K562 (cell line): ENCODE measurements around the gene HINT3. TPM values are rescaled to one million over a fixed set of nuclear protein-coding genes. Genes with fewer than 3 reads are reported as not detected.

Source experiments
- ARID4B ChIP-seq: sonication (generic); formaldehyde crosslinking; IDR thresholded peaks from 2 replicates; pipeline ENCODE4 v1.8.0; 2022; ENCODE audit warnings: mild to moderate bottlenecking, missing genetic modification reagents
- DPF2 ChIP-seq: fragments of 450-650 bp; IDR thresholded peaks from 2 replicates; pipeline ENCODE4 v1.6.1; 2016
- GABPA ChIP-seq: fragments of 200-800 bp; sonication (Bioruptor generic); conservative IDR thresholded peaks from 2 replicates; pipeline ENCODE4 v1.6.1; 2016; ENCODE audit warnings: low read depth, missing genetic modification characterization, missing compliant biosample characterization
- MTA1 ChIP-seq: fragments of 450-650 bp; IDR thresholded peaks from 2 replicates; pipeline ENCODE4 v1.6.1; 2017; ENCODE audit warnings: borderline replicate concordance
- MTF1 ChIP-seq: fragments of 250-450 bp; sonication (Bioruptor Pico); IDR thresholded peaks from 2 replicates; pipeline ENCODE4 v1.9.0; 2021; ENCODE audit warnings: moderate library complexity, mild to moderate bottlenecking, inconsistent platforms, borderline replicate concordance
- RUNX1 ChIP-seq: sonication (generic); IDR thresholded peaks from 2 replicates; pipeline ENCODE4 v1.6.1; 2016; ENCODE audit warnings: antibody characterized with exemption, low read depth
- STAG1 ChIP-seq: sonication (generic); formaldehyde crosslinking; IDR thresholded peaks from 2 replicates; pipeline ENCODE4 v1.5.0; 2020; ENCODE audit warnings: missing genetic modification reagents, borderline replicate concordance
- TAF15 ChIP-seq: fragments of 200-400 bp; formaldehyde crosslinking; IDR thresholded peaks from 2 replicates; pipeline ENCODE4 v1.6.1; 2017; ENCODE audit warnings: mild to moderate bottlenecking, low read depth, low read length, moderate library complexity
- TSHZ1 ChIP-seq: fragments of 250-450 bp; sonication (Bioruptor Pico); IDR thresholded peaks from 2 replicates; pipeline ENCODE4 v1.4.0; 2020; ENCODE audit warnings: mild to moderate bottlenecking, moderate library complexity
- ZNF354B ChIP-seq: fragments of 250-450 bp; sonication (Bioruptor Pico); IDR thresholded peaks from 2 replicates; pipeline ENCODE4 v1.4.0; 2020
- polyA plus RNA-seq, 8 experiments: library from polyadenylated mRNA; depleted of rRNA in 4 of 8; stranded (reverse) in 5 of 8; unstranded in 3 of 8; fragments of >200 nt; fragmentation: Nextera tagmentation in 2 of 8; fragmentation: Illumina TruSeq in 1 of 8; extraction: Ambion mirVana in 2 of 8; extraction: Trizol in 1 of 8; gene quantifications; 2 replicates each; pipeline versions ENCODE4 v1.2.1 to v1.2.3, GENCODE V29; 2011 to 2014; ENCODE audit warnings: inconsistent platforms in 1 of 8, missing spikeins in 1 of 8
- total RNA-seq, 7 experiments: library from RNA; depleted of rRNA in 6 of 7; stranded (reverse); fragments of >200 nt in 6 of 7; fragmentation: Illumina TruSeq in 2 of 7; extraction: Trizol in 2 of 7; gene quantifications; 2 replicates each; pipeline versions ENCODE4 v1.2.1 to v1.2.3, GENCODE V29; 2011 to 2021; ENCODE audit warnings: low replicate concordance in 1 of 7
- TF ChIP-seq, protein P1 (sequence below): fragments of 250-450 bp; sonication (Bioruptor Pico); IDR thresholded peaks from 2 replicates; pipeline ENCODE4 v1.4.0; 2020

Gene HINT3
- total and polyA plus RNA-seq, 9 of the 15 experiments (the other 6 are each of a cell fraction or from before 2014, with no cell fraction given): 1.4 to 16.6 (median 10.8) TPM

- TF ChIP-seq GABPA (tag) (no peak), ZNF354B (CRISPR knock-in tag) (no peak), TSHZ1 (CRISPR knock-in tag) (no peak), ARID4B (no peak), DPF2 (peak; percentile 65), MTF1 (no peak), TAF15 (no peak), MTA1 (peak; percentile 86), RUNX1 (no peak), STAG1 (CRISPR knock-in tag) (no peak)
- TF ChIP-seq, protein P1, sequence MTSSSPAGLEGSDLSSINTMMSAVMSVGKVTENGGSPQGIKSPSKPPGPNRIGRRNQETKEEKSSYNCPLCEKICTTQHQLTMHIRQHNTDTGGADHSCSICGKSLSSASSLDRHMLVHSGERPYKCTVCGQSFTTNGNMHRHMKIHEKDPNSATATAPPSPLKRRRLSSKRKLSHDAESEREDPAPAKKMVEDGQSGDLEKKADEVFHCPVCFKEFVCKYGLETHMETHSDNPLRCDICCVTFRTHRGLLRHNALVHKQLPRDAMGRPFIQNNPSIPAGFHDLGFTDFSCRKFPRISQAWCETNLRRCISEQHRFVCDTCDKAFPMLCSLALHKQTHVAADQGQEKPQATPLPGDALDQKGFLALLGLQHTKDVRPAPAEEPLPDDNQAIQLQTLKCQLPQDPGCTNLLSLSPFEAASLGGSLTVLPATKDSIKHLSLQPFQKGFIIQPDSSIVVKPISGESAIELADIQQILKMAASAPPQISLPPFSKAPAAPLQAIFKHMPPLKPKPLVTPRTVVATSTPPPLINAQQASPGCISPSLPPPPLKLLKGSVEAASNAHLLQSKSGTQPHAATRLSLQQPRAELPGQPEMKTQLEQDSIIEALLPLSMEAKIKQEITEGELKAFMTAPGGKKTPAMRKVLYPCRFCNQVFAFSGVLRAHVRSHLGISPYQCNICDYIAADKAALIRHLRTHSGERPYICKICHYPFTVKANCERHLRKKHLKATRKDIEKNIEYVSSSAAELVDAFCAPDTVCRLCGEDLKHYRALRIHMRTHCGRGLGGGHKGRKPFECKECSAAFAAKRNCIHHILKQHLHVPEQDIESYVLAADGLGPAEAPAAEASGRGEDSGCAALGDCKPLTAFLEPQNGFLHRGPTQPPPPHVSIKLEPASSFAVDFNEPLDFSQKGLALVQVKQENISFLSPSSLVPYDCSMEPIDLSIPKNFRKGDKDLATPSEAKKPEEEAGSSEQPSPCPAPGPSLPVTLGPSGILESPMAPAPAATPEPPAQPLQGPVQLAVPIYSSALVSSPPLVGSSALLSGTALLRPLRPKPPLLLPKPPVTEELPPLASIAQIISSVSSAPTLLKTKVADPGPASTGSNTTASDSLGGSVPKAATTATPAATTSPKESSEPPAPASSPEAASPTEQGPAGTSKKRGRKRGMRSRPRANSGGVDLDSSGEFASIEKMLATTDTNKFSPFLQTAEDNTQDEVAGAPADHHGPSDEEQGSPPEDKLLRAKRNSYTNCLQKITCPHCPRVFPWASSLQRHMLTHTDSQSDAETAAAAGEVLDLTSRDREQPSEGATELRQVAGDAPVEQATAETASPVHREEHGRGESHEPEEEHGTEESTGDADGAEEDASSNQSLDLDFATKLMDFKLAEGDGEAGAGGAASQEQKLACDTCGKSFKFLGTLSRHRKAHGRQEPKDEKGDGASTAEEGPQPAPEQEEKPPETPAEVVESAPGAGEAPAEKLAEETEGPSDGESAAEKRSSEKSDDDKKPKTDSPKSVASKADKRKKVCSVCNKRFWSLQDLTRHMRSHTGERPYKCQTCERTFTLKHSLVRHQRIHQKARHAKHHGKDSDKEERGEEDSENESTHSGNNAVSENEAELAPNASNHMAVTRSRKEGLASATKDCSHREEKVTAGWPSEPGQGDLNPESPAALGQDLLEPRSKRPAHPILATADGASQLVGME (CRISPR knock-in tag): no peak
Observed at GRCh38 chr6:125942672-125943527, 13.7 kb upstream of the HINT3 start (continued).
